ENCODE measurements around the gene ATF7IP2. TPM values are rescaled to one million over a fixed set of nuclear protein-coding genes. Genes with fewer than 3 reads are reported as not detected.
"Not testable (repeated sequence)": the region's sequence is repeated elsewhere in the genome, so short reads cannot be mapped to it uniquely, and the experiment has no call there.

ATF7IP2 gene
- total RNA-seq, 1 donor from 2014 or later, result 14.9 TPM

- no peak for DNase-seq (ENCODE audit: extremely low read depth, low read depth, low spot score)
Observed at GRCh38 chr16:10371592-10371991, 14.3 kb upstream of the ATF7IP2 start.

DNA sequence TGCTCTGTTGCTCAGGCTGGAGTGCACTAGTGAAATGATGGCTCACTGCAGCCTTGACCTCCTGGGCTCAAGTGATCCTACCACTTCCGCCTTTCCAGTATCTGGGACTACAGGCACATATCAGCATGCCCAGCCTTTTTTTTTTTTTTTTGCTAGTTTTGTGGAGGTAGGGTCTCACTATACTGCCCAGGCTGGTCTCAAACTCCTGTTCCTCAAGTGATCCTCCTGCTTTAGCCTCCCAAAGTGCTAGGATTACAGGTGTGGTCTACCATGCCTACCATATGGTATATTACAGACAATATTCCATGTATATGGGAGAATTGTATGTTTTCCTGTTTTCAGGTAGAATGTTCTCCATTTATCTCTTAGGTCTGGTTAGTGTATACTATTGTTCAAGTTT is 12.3 kb upstream of the ATF7IP2 start:
- no peak for DNase-seq (ENCODE audit: extremely low read depth, low read depth, low spot score)

- no peak for DNase-seq (ENCODE audit: extremely low read depth, low read depth, low spot score)
Observed at GRCh38 chr16:10376229-10376628, 9.6 kb upstream of the ATF7IP2 start.

DNA sequence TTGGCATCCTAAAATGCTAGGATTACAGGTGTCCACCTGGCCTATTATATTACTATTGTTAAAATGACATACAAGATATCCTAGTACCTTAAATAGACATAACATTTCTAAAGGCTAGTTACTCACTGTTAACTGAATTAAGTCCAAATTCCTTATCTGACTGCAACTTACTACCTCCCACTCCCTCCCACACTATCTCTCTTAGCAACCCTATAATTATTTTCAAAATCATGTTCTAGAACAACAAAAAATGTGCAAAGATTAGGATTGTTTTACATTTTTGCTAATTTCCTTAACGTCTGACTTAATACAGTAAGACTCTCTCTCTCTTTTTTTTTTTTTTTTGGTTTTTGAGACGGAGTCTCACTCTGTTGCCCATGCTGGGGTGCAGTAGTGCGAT is 2.2 kb upstream of the ATF7IP2 start:
- DNase-seq (ENCODE audit: extremely low read depth, low read depth, low spot score), result no peak

DNA sequence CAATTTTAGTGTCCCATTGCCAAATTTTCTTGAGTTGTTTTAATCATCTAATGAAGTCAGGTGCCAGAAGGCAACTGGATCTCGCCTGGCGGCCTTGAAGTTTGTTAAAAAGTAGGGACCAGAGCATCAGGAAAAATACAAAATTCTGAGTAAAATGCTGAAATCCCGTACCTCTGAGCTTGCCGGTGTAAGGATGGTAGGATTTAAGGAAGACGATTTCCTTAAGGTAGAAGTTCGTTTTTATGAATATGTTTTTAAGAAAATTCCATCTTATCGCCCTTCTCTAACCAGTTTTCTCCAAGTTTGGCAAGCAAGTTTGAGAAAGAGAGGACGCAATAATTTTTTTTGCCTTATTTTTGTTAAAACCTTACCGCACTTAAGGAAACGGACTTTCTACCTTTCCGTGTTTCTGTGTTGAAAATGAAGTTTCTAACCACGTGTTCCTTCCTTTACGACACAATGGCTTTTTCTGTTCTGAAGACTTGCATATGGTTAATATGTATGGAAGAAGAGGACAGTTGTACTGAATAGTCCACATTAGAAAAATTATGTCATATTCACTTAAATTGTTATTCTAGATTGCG is 748 bp downstream of the ATF7IP2 start:
- DNase-seq (ENCODE audit: extremely low read depth, low read depth, low spot score), result no peak

DNA sequence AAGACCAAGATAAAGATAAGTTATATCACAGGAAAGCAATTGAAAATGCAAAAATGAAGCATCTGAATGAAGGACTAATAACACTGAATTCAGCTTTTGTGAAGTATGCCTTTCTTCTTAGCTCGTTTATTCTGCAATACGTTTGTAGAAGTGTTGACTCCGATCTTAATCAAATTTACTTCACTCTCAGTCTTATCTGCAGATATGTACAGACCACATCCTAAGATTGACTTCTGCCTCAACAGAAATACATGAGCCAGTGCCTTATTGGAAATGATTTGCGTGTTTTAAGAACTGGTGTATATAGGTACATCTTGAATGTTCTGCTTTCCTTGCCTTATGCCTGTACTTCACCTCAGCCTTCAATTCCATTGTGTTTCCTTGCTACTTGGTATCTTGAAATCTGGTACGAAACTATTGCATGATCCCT is 1.3 kb downstream of the ATF7IP2 start:
- no peak for DNase-seq (ENCODE audit: extremely low read depth, low read depth, low spot score)

DNA sequence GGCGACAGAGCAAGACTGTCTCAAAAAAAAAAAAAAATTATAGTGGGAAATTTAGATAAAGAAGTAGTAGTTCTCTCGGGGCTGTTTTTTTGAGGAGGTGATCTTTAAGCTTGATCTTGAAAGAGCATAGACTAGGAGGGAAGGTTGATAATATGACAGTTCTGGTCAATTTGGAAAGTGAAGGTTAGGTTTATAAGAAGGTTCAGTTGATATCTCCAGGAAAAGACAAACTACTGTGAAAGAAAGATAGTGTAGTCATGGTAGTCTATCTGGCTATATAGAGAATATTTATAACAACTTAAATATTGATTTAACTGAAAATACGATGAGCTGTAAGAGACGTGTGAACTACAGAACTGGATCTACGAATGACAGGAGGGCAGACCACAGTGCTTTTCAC is 3.1 kb downstream of the ATF7IP2 start:
- no peak for DNase-seq (ENCODE audit: extremely low read depth, low read depth, low spot score)

GRCh38 chr16:10390330-10390729 is 4.5 kb downstream of the ATF7IP2 start:
- no peak for DNase-seq (ENCODE audit: extremely low read depth, low read depth, low spot score)

- DNase-seq (ENCODE audit: extremely low read depth, low read depth, low spot score), result no peak
Observed at GRCh38 chr16:10390867-10391266, 5.0 kb downstream of the ATF7IP2 start.

DNA sequence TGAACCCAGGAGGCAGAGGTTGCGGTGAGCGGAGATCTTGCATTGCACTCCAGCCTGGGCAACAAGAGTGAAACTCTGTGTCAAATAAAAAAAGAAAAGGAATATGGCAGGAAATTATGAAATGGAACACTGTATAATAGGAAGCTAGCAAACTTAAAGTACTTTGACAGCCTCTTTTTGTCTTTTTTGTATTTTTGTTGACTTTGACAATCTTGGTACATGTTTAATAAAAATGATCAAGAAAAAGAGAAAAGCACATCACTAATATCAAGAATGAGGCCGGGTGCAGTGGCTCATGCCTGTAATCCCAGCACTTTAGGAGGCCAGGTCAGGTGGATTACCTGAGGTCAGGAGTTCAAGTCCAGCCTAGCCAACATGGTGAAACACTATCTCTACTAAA is 5.5 kb downstream of the ATF7IP2 start:
- no peak for DNase-seq (ENCODE audit: extremely low read depth, low read depth, low spot score)

- DNase-seq (ENCODE audit: extremely low read depth, low read depth, low spot score), result no peak
Observed at GRCh38 chr16:10402975-10403374, 17.1 kb downstream of the ATF7IP2 start.

DNA sequence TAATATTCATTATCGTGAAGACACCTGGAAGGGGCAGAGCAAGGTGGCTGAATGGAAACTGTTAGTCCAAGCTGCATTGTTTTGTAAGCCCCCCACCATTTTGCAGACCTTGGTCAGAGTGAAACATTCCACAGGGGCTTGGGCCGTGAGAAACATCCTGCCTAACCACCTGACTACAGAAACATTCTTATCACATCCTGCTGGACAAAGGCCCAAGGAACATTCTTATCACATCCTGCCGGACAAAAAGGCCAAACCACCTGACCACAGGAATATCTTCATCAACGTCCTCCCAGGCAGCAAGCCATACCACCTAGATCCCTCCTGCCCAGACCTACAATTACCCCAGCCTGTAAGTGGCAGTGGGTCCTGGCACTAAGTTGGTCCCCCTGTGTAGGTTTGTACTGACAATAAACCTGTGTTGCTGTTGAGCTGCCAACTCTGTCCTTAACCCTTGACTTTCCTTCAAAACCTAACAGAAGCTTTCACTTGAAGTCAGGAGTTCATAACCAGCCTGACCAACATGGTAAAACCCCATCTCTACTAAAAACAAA is 19.6 kb downstream of the ATF7IP2 start:
- DNase-seq (ENCODE audit: extremely low read depth, low read depth, low spot score), result peak; percentile 94

DNA sequence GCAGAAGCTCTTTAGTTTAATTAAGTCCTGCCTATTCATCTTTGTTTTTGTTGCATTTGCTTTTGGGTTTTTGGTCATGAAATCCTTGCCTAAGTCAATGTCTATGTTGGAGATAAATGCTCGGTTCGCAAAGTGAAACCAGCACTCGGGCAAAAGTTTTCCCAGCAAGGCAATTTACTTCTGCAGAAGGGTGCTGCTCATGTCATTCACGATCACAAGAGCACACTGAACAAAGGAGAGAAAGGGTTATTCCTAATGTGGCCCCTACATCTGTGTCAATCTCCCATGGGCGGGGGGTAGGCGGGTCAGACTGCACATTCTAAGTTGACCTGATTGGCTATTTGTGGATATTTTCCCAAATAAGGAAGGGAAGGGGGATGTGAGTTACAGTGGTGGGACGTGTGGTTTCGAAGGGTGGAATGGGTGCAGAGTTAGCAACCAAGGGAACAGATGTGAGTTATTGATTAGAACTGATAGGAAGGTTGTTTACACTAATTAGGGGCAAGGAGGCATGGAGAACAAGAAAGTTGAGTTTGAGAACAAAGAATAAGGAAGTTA is 23.0 kb downstream of the ATF7IP2 start:
- no peak for DNase-seq (ENCODE audit: extremely low read depth, low read depth, low spot score)

DNA sequence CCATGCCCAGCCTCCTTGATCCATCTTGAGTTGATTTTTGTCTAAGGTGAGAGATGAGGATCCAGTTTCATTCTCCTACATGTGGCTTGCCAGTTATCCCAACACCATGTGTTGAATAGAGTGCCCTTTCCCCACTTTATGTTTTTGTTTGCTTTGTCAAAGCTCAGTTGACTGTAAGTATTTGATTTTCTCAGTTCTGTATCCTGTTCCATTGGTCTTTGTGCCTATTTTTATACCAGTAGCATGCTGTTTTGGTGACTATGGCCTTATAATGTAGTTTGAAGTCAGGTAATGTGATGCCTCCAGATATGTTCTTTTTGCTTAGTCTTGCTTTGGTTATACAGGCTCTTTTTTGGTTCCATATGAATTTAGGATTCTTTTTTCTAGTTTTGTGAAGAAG is 23.9 kb downstream of the ATF7IP2 start:
- DNase-seq (ENCODE audit: extremely low read depth, low read depth, low spot score), result not testable (repeated sequence)

GRCh38 chr16:10410469-10410868 is 24.6 kb downstream of the ATF7IP2 start:
- DNase-seq (ENCODE audit: extremely low read depth, low read depth, low spot score), result no peak

DNA sequence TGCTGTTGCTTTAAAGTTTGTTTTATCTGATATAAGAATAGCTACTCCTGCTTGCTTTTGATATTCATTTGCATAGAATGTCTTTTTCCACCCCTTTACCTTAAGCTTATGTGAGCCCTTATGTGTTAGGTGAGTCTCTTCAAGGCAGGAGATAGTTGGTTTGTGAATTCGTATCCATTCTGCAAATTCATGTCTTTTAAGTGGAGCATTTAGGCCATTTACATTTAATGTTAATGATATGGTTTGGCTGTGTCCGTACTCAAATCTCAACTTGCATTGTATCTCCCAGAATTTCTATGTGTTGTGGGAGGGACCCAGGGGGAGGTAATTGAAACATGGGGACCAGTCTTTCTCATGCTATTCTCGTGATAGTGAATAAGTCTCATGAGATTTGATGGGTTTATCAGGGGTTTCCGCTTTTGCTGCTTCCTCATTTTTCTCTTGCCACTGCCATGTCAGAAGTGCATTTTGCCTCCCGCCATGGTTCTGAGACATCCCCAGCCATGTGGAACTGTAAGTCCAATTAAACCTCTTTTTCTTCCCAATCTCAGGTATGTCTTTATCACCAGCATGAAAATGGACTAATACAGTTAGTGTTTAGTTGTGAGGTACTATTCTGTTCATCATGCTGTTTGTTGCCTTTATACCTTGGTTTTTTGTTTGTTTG is 27.2 kb downstream of the ATF7IP2 start:
- DNase-seq (ENCODE audit: extremely low read depth, low read depth, low spot score), result no peak

- not testable (repeated sequence) for DNase-seq (ENCODE audit: extremely low read depth, low read depth, low spot score)
Observed at GRCh38 chr16:10418204-10418603, 32.3 kb downstream of the ATF7IP2 start.

DNA sequence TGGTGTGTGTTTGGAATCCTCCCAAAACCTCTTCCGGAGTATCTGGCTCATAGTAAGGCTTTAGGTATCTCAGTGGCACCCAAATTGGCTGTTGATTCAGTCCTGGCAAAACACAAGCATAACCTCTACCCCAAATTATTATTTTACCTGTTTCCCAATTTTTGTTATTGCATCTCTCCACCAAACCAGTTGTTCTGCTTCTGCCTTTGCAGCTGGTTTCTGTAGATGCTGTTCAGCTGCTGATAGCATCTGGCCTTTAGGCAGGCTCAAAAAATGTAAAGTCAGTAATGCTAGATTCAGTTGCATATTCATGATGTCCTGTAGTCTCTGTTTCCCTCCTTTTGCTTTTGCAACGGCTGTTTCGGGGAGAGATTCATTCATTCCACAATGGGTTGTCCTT is 33.8 kb downstream of the ATF7IP2 start:
- DNase-seq (ENCODE audit: extremely low read depth, low read depth, low spot score), result no peak

- no peak for DNase-seq (ENCODE audit: extremely low read depth, low read depth, low spot score)
Observed at GRCh38 chr16:10421596-10421995, 35.7 kb downstream of the ATF7IP2 start.

DNA sequence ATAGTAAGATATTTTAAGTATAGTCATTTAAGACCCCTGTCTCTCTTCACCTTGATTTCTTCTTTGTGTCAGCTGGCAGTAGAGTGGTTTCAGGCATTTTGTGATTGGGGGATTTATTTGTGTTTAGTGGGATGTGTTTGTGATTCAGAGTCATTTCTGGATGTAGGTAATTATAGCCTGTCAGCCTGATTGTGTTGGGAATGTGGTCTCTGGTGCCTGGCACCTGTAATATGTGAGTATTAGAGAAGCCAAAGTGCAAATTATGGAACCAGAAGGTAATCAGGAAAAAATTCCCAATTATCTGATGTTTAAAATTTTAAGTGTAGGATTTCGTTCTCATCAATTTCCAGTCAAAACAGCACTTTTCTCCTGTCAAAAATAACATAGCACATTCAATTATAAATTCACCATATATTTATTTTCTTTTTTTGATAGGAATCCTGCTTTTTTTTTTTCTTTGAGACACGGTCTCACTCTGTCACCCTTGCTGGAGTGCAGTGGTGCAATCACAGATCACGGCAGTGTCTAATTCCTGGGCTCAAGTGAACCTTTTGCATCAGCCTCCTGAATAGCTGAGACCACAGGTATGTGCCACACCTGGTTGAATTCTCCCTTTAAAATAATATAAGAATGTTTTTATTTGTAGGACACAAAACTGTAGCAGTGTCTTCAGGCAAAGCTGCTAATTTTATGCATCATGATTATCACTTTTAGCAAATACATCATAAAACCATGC is 42.7 kb downstream of the ATF7IP2 start:
- DNase-seq (ENCODE audit: extremely low read depth, low read depth, low spot score), result no peak

DNA sequence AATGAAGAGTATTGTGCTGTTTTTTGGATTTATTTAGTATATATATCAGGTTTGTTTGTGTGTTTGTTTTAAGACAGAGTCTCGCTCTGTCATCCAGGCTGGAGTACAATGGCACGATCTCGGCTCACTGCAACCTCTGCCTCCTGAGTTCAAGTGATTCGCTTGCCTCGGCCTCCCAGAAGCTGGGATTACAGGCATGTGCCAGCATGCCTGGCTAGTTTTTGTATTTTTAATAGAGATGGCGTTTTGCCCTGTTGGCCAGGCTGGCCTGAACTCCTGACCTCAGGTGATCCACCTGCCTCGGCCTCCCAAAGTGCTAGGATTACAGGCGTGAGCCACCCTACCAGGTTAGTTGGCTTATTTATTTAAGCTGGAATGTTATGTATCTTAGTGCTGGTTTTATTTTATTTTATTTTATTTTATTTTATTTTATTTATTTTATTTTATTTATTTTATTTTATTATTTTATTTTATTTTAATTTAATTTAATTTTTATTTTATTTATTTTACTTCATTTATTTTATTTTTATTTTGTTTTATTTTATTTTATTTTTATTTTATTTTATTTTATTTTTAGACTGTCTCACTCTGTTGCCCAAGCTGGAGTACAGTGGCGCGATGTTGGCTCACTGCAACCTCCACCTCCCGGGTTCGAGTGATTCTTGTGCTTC is 43.6 kb downstream of the ATF7IP2 start:
- not testable (repeated sequence) for DNase-seq (ENCODE audit: extremely low read depth, low read depth, low spot score)

Measured in glomerular endothelial cell (primary cell).